ENCODE measurements around the gene DISC1.

DISC1 gene

DNA sequence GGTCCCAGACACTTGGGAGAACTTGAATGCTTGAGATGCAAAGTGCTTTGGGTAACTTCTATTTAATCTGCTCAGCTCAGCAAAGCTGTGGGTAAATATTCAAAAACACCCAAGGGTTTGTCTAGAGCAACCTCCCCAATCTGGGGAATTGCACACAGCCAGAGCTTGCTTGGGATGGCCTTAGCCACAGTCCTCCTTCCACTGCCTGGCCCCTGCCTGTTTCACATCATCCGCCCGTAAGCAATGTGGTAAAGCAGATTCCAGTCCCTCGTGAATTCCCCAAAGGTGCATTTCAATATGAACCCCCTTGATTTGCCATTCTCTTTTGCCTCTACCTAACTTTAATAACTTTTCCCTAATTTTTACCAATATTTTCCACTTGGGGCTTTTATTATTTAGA lies 418.1 kb downstream of the DISC1 start:
- no peak overlapping the region for H3K4me3 ChIP-seq (ENCODE audit: low read depth, low read length)
- TF ChIP-seq, protein P1, sequence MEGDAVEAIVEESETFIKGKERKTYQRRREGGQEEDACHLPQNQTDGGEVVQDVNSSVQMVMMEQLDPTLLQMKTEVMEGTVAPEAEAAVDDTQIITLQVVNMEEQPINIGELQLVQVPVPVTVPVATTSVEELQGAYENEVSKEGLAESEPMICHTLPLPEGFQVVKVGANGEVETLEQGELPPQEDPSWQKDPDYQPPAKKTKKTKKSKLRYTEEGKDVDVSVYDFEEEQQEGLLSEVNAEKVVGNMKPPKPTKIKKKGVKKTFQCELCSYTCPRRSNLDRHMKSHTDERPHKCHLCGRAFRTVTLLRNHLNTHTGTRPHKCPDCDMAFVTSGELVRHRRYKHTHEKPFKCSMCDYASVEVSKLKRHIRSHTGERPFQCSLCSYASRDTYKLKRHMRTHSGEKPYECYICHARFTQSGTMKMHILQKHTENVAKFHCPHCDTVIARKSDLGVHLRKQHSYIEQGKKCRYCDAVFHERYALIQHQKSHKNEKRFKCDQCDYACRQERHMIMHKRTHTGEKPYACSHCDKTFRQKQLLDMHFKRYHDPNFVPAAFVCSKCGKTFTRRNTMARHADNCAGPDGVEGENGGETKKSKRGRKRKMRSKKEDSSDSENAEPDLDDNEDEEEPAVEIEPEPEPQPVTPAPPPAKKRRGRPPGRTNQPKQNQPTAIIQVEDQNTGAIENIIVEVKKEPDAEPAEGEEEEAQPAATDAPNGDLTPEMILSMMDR (IDR thresholded peaks at IDR 0.05; ENCODE audit: control insufficient read depth, extremely low read depth, insufficient read depth), result no peak
- DNase-seq (ENCODE audit: low read depth), result no peak

DNA sequence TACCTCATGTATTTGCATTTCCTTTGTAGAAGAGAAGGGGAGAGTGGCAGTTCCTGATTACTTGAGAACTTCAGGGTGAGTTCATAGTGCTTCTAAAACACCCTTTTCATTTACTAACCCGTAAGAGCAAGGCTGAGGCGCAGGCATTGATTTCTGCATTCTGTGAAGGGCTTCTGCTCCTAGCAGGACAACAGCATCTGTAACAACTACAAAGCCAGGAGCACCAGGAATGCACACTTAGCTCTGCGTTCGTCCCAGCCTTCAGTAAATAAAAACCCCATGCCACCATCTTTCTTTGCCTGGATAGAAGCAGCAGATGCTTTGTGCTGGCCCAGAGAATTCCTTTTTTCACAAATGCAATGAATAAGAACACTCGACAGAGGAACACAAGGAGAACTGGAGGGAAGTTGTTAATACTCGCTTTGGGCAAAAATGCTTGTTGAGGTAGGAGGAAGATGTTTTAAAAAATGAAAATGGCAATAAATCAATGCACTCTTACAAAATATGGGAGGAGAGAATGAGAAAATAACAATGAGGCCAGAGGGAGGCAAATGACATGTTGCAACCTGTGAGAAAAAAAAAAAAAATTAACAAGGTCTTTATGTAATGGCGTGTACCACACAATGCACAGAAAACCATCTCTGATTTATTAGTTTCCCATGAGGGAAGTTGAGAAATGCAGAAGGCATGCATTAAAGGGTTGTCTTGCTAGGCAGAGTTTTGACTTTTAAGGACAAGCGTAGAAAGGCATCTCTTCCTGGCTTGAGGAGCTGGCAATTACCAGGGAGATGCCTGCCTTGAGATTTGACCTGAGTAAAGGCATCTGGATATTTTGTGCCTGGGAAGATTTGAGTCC lies 418.8 kb downstream of the DISC1 start:
- no peak for DNase-seq (ENCODE audit: low read depth)
- TF ChIP-seq, protein P1 (IDR thresholded peaks at IDR 0.05; ENCODE audit: control insufficient read depth, extremely low read depth, insufficient read depth), result no peak
- no peak overlapping the region for H3K4me3 ChIP-seq (ENCODE audit: low read depth, low read length)

DNA sequence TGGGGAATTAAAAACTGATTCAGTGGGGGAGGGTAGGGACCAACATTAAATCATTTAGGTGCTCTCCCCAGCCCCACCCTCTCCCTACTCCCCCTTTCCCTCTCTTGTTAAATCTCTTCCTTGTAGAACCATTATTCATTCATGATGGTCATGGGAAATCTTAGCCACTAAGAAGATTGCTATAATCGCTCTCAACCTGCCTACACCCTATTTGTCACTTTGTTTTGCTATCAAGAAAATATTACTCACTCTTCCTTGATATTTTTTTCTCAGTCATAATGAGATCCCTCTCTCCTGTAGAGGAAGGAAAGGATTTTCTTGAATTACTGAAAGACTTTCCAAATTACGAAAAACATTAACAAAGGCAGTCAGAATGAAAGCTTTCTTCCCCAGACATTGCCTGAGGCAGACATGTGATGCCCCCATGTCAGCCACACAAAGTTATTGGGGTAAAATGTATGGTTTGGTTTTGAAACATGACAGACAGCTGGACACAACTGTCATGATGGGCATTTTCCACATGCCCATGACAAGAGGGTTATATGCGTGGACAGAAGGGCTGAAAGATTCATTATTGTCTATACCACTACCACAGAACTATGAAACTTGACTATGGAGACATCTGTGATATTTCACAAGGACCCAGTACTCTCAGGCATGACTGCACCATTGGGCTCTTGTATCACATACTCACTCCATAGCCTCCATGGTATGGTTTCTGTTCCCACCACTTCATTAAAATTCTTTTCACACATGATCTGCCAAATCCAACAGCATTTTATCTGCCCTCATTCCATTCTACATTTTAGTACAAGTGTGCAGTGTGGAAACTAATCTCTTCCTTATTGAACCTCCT lies 420.1 kb downstream of the DISC1 start:
- DNase-seq (ENCODE audit: low read depth), result no peak
- TF ChIP-seq, protein P1 (IDR thresholded peaks at IDR 0.05; ENCODE audit: control insufficient read depth, extremely low read depth, insufficient read depth), result no peak
- H3K4me3 ChIP-seq (ENCODE audit: low read depth, low read length), result no peak overlapping the region

DNA sequence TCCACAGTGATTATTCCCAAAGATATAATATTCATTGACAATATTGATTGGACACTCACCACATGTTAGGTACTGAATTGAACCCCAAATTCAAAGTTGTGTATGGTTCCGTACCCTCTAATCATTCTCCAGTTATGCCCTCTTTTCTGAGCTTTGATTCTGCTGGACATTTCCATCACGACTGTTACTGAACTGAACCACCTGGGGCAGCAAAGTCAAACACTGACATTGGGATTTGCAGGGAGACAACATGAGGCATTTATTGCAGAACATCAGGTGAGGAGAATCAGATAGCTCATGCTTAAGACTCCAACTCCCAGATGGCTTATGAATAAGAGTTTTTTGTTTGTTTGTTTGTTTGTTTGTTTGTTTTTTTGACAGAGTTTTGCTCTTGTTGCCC lies 420.9 kb downstream of the DISC1 start:
- no peak overlapping the region for H3K4me3 ChIP-seq (ENCODE audit: low read depth, low read length)
- no peak for DNase-seq (ENCODE audit: low read depth)
- TF ChIP-seq, protein P1 (IDR thresholded peaks at IDR 0.05; ENCODE audit: control insufficient read depth, extremely low read depth, insufficient read depth), result peak; percentile 38; the same call in 1 of the 2 replicates

DNA sequence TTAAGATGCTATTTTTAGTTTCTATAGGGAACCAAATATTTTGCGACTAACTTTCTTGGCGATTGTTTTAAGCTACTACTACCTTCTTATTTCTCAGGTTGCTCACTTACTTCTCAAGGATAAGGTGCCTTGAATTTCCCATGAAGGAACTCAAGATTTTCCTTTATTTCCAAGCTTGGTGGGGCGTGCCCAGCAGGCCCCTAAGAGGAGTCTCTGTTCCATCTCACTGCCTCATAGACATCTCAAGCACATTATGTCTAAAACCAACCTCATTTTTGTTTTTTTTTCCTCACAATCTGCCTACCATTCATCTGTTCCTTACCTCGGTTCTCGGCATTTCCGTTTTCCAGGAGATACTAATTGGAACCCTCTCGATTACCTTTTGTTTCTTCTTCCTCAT lies 421.9 kb downstream of the DISC1 start:
- no peak for DNase-seq (ENCODE audit: low read depth)
- H3K4me3 ChIP-seq (ENCODE audit: low read depth, low read length), result no peak overlapping the region
- TF ChIP-seq, protein P1 (IDR thresholded peaks at IDR 0.05; ENCODE audit: control insufficient read depth, extremely low read depth, insufficient read depth), result no peak

DNA sequence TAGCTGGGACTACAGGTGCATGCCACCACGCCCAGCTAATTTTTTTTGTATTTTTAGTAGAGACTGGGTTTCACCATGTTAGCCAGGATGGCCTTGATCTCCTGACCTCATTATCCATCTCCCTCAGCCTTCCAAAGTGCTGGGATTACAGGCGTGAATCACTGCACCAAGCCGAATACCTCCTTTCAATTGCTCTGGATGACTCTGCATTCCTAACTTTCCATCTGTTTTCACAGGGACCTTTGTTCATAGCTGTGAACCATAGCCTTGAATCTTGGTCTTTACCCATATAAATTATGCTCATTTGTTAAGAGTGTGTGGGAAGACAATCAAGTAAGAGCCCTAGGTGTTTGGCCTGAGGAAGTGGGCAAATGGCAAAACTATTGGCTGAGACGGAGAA lies 422.7 kb downstream of the DISC1 start:
- TF ChIP-seq, protein P1 (IDR thresholded peaks at IDR 0.05; ENCODE audit: control insufficient read depth, extremely low read depth, insufficient read depth), result no peak
- no peak for DNase-seq (ENCODE audit: low read depth)
- no peak overlapping the region for H3K4me3 ChIP-seq (ENCODE audit: low read depth, low read length)
